Prostate gland (tissue), 2 donors: Measurements from ENCODE around the gene ZHX3.

Source experiments
- POLR2A ChIP-seq: fragments of 450-650 bp; IDR thresholded peaks from one replicate; pipeline ENCODE4 v1.6.1; 2016; ENCODE audit warnings: antibody characterized with exemption, mild to moderate bottlenecking
- TF ChIP-seq, protein P1 (sequence below), 4 experiments: fragments of 200-600 bp in 2 of 4; fragments of 450-650 bp in 2 of 4; sonication (generic) in 2 of 4; IDR thresholded peaks; 1 replicate in 3 of 4; 2 replicates in 1 of 4; pipeline ENCODE4 v1.5.1; 2016 to 2019; ENCODE audit warnings: antibody characterized with exemption in 4 of 4, mild to moderate bottlenecking in 2 of 4, moderate library complexity in 2 of 4

GRCh38 chr20:41230136-41230535 lies 87.4 kb downstream of the ZHX3 start:
- TF ChIP-seq, protein P1, sequence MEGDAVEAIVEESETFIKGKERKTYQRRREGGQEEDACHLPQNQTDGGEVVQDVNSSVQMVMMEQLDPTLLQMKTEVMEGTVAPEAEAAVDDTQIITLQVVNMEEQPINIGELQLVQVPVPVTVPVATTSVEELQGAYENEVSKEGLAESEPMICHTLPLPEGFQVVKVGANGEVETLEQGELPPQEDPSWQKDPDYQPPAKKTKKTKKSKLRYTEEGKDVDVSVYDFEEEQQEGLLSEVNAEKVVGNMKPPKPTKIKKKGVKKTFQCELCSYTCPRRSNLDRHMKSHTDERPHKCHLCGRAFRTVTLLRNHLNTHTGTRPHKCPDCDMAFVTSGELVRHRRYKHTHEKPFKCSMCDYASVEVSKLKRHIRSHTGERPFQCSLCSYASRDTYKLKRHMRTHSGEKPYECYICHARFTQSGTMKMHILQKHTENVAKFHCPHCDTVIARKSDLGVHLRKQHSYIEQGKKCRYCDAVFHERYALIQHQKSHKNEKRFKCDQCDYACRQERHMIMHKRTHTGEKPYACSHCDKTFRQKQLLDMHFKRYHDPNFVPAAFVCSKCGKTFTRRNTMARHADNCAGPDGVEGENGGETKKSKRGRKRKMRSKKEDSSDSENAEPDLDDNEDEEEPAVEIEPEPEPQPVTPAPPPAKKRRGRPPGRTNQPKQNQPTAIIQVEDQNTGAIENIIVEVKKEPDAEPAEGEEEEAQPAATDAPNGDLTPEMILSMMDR (IDR thresholded peaks at IDR 0.05): no peak
- no peak for TF ChIP-seq POLR2A
